ENCODE measurements around the gene ENAH.

Gene ENAH

GRCh38 chr1:225603538-225604354 lies 49.2 kb downstream of the ENAH start:
- no peak for DNase-seq (ENCODE audit: low spot score)

- DNase-seq (ENCODE audit: low spot score): no peak
These were observed 50.2 kb downstream of the ENAH start for GRCh38 chr1:225602590-225603206.

- DNase-seq (ENCODE audit: low spot score): no peak
These were observed 50.9 kb downstream of the ENAH start for GRCh38 chr1:225601902-225602589.

GRCh38 chr1:225598847-225599246 lies 54.1 kb downstream of the ENAH start:
- no peak for DNase-seq (ENCODE audit: low spot score)

GRCh38 chr1:225597926-225598575 lies 54.9 kb downstream of the ENAH start:
- DNase-seq (ENCODE audit: low spot score): no peak

- DNase-seq (ENCODE audit: low spot score): no peak
These were observed 56.2 kb downstream of the ENAH start for GRCh38 chr1:225596736-225597135.

- no peak for DNase-seq (ENCODE audit: low spot score)
These were observed 56.9 kb downstream of the ENAH start for GRCh38 chr1:225595974-225596551.

GRCh38 chr1:225595452-225595851 lies 57.5 kb downstream of the ENAH start:
- DNase-seq (ENCODE audit: low spot score): no peak

GRCh38 chr1:225593414-225593813 lies 59.5 kb downstream of the ENAH start:
- no peak for DNase-seq (ENCODE audit: low spot score)

- DNase-seq (ENCODE audit: low spot score): no peak
These were observed 60.4 kb downstream of the ENAH start for GRCh38 chr1:225592362-225593025.

GRCh38 chr1:225587310-225587709 lies 65.6 kb downstream of the ENAH start:
- no peak for DNase-seq (ENCODE audit: low spot score)

GRCh38 chr1:225581186-225581585 lies 71.7 kb downstream of the ENAH start:
- DNase-seq (ENCODE audit: low spot score): no peak

- DNase-seq (ENCODE audit: low spot score): no peak
These were observed 72.5 kb downstream of the ENAH start for GRCh38 chr1:225580238-225581099.

- DNase-seq (ENCODE audit: low spot score): no peak
These were observed 74.5 kb downstream of the ENAH start for GRCh38 chr1:225578251-225578977.

- DNase-seq (ENCODE audit: low spot score): no peak
These were observed 75.7 kb downstream of the ENAH start for GRCh38 chr1:225577241-225577640.

- DNase-seq (ENCODE audit: low spot score): no peak
These were observed 79.7 kb downstream of the ENAH start for GRCh38 chr1:225573216-225573615.

GRCh38 chr1:225572422-225572821 lies 80.5 kb downstream of the ENAH start:
- DNase-seq (ENCODE audit: low spot score): no peak

GRCh38 chr1:225567789-225568188 lies 85.1 kb downstream of the ENAH start:
- DNase-seq (ENCODE audit: low spot score): no peak

- no peak for DNase-seq (ENCODE audit: low spot score)
These were observed 87.1 kb downstream of the ENAH start for GRCh38 chr1:225565847-225566246.

GRCh38 chr1:225561675-225562074 lies 91.2 kb downstream of the ENAH start:
- DNase-seq (ENCODE audit: low spot score): no peak
